KOPT-K1 (cell line): ENCODE measurements around the gene INS.

Experiments
- H3K27ac ChIP-seq: fragments of 200-600 bp; sonication (generic); 2 replicates; pipeline ENCODE4 v1.5.1; 2016; ENCODE audit warnings: antibody characterized with exemption, mild to moderate bottlenecking, low read depth, low read length; ENCODE audit not compliant: poor library complexity, severe bottlenecking
- H3K36me3 ChIP-seq: fragments of 200-600 bp; sonication (generic); 2 replicates; pipeline ENCODE4 v1.5.1; 2017; ENCODE audit warnings: antibody characterized with exemption, mild to moderate bottlenecking, low read length, moderate library complexity; ENCODE audit not compliant: insufficient read depth
- H3K9me3 ChIP-seq: fragments of 200-600 bp; sonication (generic); 2 replicates; pipeline ENCODE4 v1.5.1; 2017; ENCODE audit warnings: antibody characterized with exemption, low read length, mild to moderate bottlenecking; ENCODE audit not compliant: insufficient read depth, poor library complexity, severe bottlenecking

INS gene

DNA sequence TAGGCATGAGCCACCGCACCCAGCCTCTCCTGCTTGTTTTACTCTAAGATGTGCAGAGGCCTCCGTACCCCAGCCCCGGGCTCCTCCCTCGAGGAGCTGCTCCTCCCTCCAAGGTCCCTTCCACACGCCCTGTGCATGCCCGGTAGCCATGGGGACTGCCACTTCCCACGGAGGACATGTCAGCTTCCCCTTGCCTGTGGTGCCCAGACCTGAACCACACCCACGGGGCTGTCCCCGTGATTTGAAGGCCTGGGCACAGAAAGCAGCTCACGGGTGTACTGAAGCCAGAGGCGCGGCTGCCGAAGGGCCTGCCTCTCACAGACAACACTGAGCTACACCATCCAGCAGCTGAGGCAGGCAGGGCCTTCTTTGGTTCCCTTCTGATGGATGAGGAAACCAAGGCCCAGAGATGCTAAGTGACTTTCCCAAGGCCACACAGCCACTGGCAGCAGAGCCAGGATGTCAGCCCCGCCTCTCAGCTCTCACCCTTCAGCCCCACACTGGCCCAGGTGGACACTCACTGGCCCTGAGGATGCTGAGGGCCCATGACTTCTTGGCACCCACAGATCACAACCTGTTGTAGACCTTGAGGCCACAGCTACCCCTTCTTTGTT is 7.3 kb downstream of the INS start:
- no peaks in the 10 kb centered on the region for H3K9me3 ChIP-seq

GRCh38 chr11:2151500-2152257 is 9.3 kb downstream of the INS start:
- no peaks in the 10 kb centered on the region for H3K9me3 ChIP-seq
- no peak overlapping the region for H3K27ac ChIP-seq
- H3K36me3 ChIP-seq: no peaks in the 10 kb centered on the region

More for the DNA sequence above, 7.3 kb downstream of the INS start:
- no peak overlapping the region for H3K27ac ChIP-seq
- no peaks in the 10 kb centered on the region for H3K36me3 ChIP-seq

DNA sequence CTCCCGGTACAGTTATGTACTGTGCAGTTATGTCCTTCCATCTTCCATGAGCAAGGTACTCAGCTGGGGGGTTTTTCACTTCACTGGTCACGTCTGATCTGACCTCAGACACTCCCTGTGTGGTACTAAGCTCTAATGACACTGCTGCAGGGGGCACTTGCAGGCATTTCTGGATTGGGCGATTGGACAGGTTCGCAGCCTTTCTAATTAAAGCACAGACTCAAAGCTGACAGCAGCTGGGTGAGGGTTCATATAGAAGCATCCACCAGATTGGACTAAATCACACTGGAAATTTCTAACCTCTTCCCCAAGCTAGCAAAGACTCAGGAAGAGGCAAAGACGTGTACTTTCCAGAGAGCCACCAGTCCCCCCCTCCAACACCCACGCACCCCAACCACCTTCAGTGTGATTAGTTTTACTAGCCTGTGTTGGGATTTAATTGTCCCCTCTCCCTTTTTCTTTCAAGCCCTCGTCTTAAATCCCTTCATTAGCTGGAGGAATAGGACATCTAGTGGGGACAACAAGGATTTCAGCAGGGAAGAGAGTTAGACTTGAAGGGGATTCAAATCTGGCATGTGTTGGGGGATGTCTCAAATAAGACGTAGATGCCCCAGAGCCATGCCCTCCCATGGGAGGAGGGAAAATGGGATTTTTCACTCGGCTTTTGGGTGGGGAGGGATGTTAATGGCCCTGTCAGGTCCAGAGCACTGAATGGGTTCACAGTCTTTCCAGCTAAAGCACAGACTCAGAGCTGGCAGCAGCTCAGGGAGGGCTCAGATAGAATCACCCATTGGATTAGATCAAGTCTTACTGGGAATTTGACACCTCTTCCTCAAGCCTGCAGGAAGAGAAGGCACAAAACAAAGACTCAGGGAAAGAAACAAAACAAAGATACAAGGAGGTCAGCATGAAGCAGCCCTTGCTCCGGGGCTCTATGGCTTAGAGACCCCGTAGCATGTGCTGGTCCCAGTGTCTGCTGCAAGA is 10.9 kb downstream of the INS start:
- Histone ChIP-seq H3K36me3 (no peaks in the 10 kb centered on the region), H3K9me3 (no peaks in the 10 kb centered on the region), H3K27ac (no peak overlapping the region)

GRCh38 chr11:2149460-2149859 is 11.5 kb downstream of the INS start:
- no peaks in the 10 kb centered on the region for H3K9me3 ChIP-seq
- H3K27ac ChIP-seq: no peak overlapping the region
- H3K36me3 ChIP-seq: no peaks in the 10 kb centered on the region

DNA sequence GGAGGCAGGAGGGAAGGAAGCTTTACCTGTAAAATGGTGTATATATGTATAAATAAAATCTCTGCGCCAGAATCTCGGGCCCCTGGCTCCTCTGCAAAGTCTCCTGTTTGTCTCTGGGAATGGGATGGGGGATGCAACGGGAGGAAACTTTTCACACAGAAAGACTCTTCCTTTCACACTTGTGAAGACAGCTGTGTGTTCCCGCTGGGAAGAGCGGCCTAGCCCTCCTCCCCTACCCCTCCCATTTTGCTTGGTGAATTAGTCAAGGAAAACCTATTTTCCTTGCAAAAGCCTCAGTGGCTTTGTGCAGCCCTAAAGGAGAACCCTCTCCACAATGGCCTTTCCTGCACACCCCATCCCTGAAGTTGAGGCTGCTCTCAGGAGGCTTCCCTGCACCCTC is 12.4 kb downstream of the INS start:
- Histone ChIP-seq H3K9me3 (no peaks in the 10 kb centered on the region), H3K36me3 (no peaks in the 10 kb centered on the region), H3K27ac (no peak overlapping the region)

DNA sequence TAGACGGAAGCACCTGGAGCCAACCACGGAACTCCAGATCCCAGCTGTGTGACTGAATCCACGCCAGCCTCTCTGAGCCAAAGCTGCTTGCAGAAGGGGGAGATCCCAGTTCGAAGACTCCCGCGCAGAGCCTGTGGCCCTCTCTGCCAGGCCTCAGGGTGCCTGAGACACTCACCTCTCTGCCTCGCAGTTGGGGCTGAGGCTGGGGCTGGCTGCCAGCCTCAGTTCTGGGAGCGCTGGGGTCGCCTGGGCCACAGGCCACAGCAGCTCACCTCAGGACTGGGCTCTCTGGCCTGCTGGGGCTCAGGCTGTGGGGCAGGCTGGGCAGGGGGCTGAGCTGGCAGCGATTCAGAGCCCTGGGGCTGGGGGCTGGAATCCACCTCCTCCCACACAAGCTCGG is 13.6 kb downstream of the INS start:
- H3K36me3 ChIP-seq: no peaks in the 10 kb centered on the region
- no peaks in the 10 kb centered on the region for H3K9me3 ChIP-seq
- no peak overlapping the region for H3K27ac ChIP-seq

DNA sequence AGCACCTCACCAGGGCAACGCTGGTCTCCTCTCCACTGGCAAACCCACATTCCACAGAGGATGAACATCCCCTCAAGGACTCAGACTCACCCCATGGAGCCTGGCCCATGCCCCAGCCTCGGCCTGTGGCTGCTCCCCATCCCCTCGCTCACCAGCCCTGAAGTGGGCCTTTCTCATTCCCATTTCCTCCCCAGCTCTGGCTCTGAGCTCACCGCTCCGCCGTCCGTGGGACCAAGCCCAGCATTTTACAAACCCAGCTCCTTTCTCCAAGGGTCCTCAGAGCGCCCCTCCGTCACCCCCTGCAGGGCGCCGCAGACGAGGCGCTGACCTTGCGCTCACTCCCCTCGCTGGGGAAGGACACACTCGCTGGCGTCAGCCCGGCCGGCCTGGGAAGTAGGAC is 15.0 kb downstream of the INS start:
- no peaks in the 10 kb centered on the region for H3K9me3 ChIP-seq

DNA sequence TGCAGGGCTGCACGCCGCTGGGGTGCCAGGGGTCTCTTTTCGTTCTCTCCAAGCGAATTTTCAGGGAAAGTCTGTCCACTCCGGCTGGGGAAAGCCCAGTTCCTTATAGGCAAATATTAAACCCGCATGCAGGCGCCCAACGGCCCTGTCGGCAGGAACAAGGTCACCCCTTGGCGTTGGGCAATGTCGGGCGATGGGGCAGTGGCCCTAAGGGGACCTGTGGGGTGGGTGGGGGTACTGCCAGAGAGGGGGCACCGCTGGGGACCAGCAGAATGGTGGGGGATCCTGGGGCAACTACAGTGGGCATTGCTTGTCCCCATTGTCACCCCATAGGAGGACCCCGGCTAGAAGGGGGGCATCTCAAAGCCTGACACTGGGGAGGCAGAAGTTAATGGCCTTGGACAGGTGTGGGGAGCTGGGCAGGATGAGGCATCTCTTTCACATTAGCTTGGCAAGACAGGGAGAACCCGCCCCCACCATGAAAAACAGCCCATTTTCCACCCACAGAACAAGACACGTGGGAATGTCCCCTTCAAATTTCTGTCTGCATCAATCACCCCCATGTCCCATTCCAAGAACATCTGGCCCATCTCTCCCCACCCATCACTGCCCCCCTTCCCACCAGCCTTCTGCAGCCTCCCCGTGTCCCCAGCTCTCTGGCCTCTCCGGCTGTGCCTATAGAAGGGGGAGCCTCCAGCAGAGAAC is 16.3 kb downstream of the INS start:
- no peak overlapping the region for H3K27ac ChIP-seq
- no peaks in the 10 kb centered on the region for H3K36me3 ChIP-seq
- no peaks in the 10 kb centered on the region for H3K9me3 ChIP-seq

More for the DNA sequence above, 15.0 kb downstream of the INS start:
- Histone ChIP-seq H3K36me3 (no peaks in the 10 kb centered on the region), H3K27ac (no peak overlapping the region)

DNA sequence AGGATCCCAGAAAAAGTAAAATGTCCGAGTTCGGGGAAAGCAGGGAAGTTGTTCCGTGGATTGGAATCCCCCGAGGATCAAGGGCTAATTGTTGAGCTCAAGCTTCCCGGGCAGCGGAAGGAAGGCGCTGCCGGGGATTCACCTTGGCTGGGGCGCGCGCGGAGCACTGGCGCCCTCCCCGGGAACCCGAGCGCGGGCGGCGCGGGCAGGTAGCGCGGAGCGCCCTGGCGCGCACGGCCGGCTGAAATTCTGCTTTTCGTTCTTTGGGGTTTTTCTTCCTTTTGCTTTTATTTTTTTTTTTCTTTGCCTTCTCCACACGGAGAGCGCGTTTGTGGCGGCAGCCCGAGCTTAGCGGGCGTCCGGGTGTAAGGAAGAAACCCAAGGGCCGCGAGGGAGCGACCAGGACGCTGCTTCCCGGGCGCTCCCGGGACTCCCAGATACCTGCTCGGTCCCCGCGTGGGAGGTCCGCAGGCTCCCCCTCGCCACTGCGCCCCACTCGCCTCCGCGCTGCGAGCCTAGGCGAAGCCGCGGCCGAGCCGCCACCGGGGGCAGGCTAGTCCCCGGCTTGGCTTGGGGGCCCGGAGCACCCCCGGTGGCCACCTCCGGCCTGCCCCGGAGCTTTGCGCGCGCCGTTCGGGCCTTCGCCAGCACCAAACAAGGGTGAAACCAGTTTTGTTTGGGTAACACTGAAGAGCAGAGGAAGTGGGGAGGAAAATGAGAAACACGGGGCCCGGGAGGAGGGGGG is 17.0 kb downstream of the INS start:
- H3K9me3 ChIP-seq: no peaks in the 10 kb centered on the region
- no peaks in the 10 kb centered on the region for H3K36me3 ChIP-seq

GRCh38 chr11:2143477-2143798 is 17.6 kb downstream of the INS start:
- Histone ChIP-seq H3K27ac (no peak overlapping the region), H3K9me3 (no peaks in the 10 kb centered on the region), H3K36me3 (no peaks in the 10 kb centered on the region)

More for the DNA sequence above, 17.0 kb downstream of the INS start:
- no peak overlapping the region for H3K27ac ChIP-seq

- Histone ChIP-seq H3K27ac (no peak overlapping the region), H3K36me3 (no peaks in the 10 kb centered on the region)
These were observed 18.2 kb downstream of the INS start for GRCh38 chr11:2142762-2143202.

GRCh38 chr11:2142300-2142759 is 18.7 kb downstream of the INS start:
- H3K36me3 ChIP-seq: no peaks in the 10 kb centered on the region
- no peak overlapping the region for H3K27ac ChIP-seq
- no peaks in the 10 kb centered on the region for H3K9me3 ChIP-seq

More at GRCh38 chr11:2142762-2143202, 18.2 kb downstream of the INS start:
- H3K9me3 ChIP-seq: no peaks in the 10 kb centered on the region

GRCh38 chr11:2140411-2141400 is 20.3 kb downstream of the INS start:
- H3K36me3 ChIP-seq: no peaks in the 10 kb centered on the region
- H3K9me3 ChIP-seq: no peaks in the 10 kb centered on the region
- no peak overlapping the region for H3K27ac ChIP-seq
